HCT116 (cell line): ENCODE data around the gene APBA2. TPM values are rescaled to one million over a fixed set of nuclear protein-coding genes. Genes with fewer than 3 reads are reported as not detected.

ENCODE experiments used
- ATAC-seq: fragments of 200-7000 bp; cut with Tn5 transposase; 2 replicates; pipeline ENCODE4 v1.9.1; 2020; ENCODE audit warnings: mild to moderate bottlenecking, moderate library complexity
- BruUV-seq: library from RNA; stranded (reverse); fragments of 400-500 nt; replicated peaks from 2 replicates; lab custom pipeline; 2021; lab: Mats Ljungman, UMichigan
- CTCF ChIA-PET: fragments of 300-600 bp; sonication (Branson Sonifier 250); formaldehyde crosslinking; loops from one replicate; lab custom pipeline; 2021; ENCODE audit warnings: antibody characterized with exemption; lab: Charles Lee
- POLR2A ChIA-PET: fragments of 300-600, 350-600 bp; sonication (Branson Sonifier 250); formaldehyde crosslinking; loops from one replicate; lab custom pipeline; 2021; ENCODE audit warnings: antibody characterized with exemption; lab: Charles Lee
- RAD21 ChIA-PET, 2 experiments: fragments of 300-600 bp; sonication (Branson Sonifier 250); formaldehyde crosslinking; loops; one replicate each; lab custom pipeline; 2023; ENCODE audit warnings: low total read pairs in 2 of 2; ENCODE audit not compliant: uncharacterized antibody in 2 of 2, unreplicated experiment in 2 of 2, low non-redundant PET in 1 of 2; lab: Charles Lee
- DNase-seq: peaks from one replicate; pipeline ENCODE4 v3.0.0-alpha.2; 2010; ENCODE audit warnings: low read depth, low spot score
- H2AFZ ChIP-seq: fragments of 200-600 bp; shearing (Covaris generic), sonication (generic); 2 replicates; pipeline ENCODE4 v1.6.1; 2017; ENCODE audit warnings: low read depth, mixed run types, mixed read lengths, antibody characterized with exemption, low read length; ENCODE audit not compliant: poor library complexity, severe bottlenecking
- H3K27ac ChIP-seq: 2 replicates; pipeline ENCODE4 v1.5.1; 2012; ENCODE audit warnings: low read depth, low read length
- H3K27me3 ChIP-seq: fragments of 200-600 bp; sonication (generic); 2 replicates; pipeline ENCODE4 v1.6.1; 2016; ENCODE audit warnings: mixed run types, low read length, mixed read lengths; ENCODE audit not compliant: insufficient read depth
- H3K36me3 ChIP-seq, 2 experiments: fragments of 200-500 bp in 1 of 2; fragments of 200-600 bp in 1 of 2; sonication (Bioruptor generic) in 1 of 2; sonication (generic) in 1 of 2; 2 replicates each; pipeline versions ENCODE4 v1.5.1 to v1.6.1; 2014 to 2016; ENCODE audit warnings: low read length in 2 of 2, inconsistent platforms in 1 of 2, mixed read lengths in 1 of 2, mixed run types in 1 of 2; ENCODE audit not compliant: insufficient read depth in 2 of 2, control insufficient read depth in 1 of 2
- H3K4me1 ChIP-seq, 2 experiments: fragments of 200-600 bp in 1 of 2; sonication (generic) in 1 of 2; 2 replicates each; pipeline versions ENCODE4 v1.5.1 to v1.6.1; 2012 to 2017; ENCODE audit warnings: low read length in 2 of 2, inconsistent platforms in 1 of 2, mild to moderate bottlenecking in 1 of 2, mixed read lengths in 1 of 2, mixed run types in 1 of 2, moderate library complexity in 1 of 2; ENCODE audit not compliant: insufficient read depth in 2 of 2, control insufficient read depth in 1 of 2
- H3K4me2 ChIP-seq: fragments of 200-600 bp; sonication (generic); 2 replicates; pipeline ENCODE4 v1.6.1; 2017; ENCODE audit warnings: mixed run types, low read length, mixed read lengths
- H3K4me3 ChIP-seq, 2 experiments: fragments of 200-600 bp in 1 of 2; sonication (generic) in 1 of 2; replicated peaks in 1 of 2; 2 replicates each; pipeline ENCODE4 v1.5.1; 2011 to 2016; ENCODE audit warnings: low read length in 2 of 2, control low read depth in 1 of 2, low read depth in 1 of 2, mild to moderate bottlenecking in 1 of 2, mixed read lengths in 1 of 2, mixed run types in 1 of 2
- H3K79me2 ChIP-seq: fragments of 200-600 bp; sonication (generic); 2 replicates; pipeline ENCODE4 v1.6.1; 2017; ENCODE audit warnings: mild to moderate bottlenecking, mixed run types, low read length, moderate library complexity, mixed read lengths; ENCODE audit not compliant: insufficient read depth
- H3K9ac ChIP-seq: fragments of 200-600 bp; sonication (generic); 2 replicates; pipeline ENCODE4 v1.6.1; 2016; ENCODE audit warnings: low read length, mixed read lengths
- H3K9me2 ChIP-seq: fragments of 200-600 bp; sonication (generic), shearing (Covaris generic); 2 replicates; pipeline ENCODE4 v1.6.1; 2017; ENCODE audit warnings: mixed run types, mild to moderate bottlenecking, moderate library complexity; ENCODE audit not compliant: insufficient read depth
- H3K9me3 ChIP-seq, 2 experiments: fragments of 200-500 bp in 1 of 2; fragments of 200-600 bp in 1 of 2; sonication (Bioruptor generic) in 1 of 2; sonication (generic) in 1 of 2; 2 replicates each; pipeline ENCODE4 v1.6.1; 2014 to 2017; ENCODE audit warnings: low read length in 2 of 2, mixed read lengths in 2 of 2, inconsistent platforms in 1 of 2, low read depth in 1 of 2, mild to moderate bottlenecking in 1 of 2, mixed run types in 1 of 2, moderate library complexity in 1 of 2; ENCODE audit not compliant: control insufficient read depth in 1 of 2, insufficient read depth in 1 of 2
- H4K20me1 ChIP-seq: fragments of 200-600 bp; sonication (generic), shearing (Covaris generic); 2 replicates; pipeline ENCODE4 v1.6.1; 2017; ENCODE audit warnings: mixed run types, mild to moderate bottlenecking, moderate library complexity; ENCODE audit not compliant: insufficient read depth
- CBX3 ChIP-seq: IDR thresholded peaks from 2 replicates; pipeline ENCODE4 v1.6.1; 2012; ENCODE audit warnings: low read depth
- CEBPB ChIP-seq: IDR thresholded peaks from 2 replicates; pipeline ENCODE4 v1.6.1; 2012; ENCODE audit warnings: low read depth
- EGR1 ChIP-seq: IDR thresholded peaks from 2 replicates; pipeline ENCODE4 v1.6.1; 2012; ENCODE audit warnings: low read depth
- ELF1 ChIP-seq: IDR thresholded peaks from 2 replicates; pipeline ENCODE4 v1.6.1; 2012; ENCODE audit warnings: low read depth, borderline replicate concordance
- EZH2phosphoT487 ChIP-seq: fragments of 200-600 bp; IDR thresholded peaks from 2 replicates; pipeline ENCODE4 v1.6.1; 2018; ENCODE audit warnings: antibody characterized with exemption, borderline replicate concordance
- JUND ChIP-seq: IDR thresholded peaks from 2 replicates; pipeline ENCODE4 v1.6.1; 2012
- POLR2A ChIP-seq: IDR thresholded peaks from 2 replicates; pipeline ENCODE4 v1.7.0; 2011; ENCODE audit warnings: borderline replicate concordance; ENCODE audit not compliant: insufficient read depth, insufficient read length; ENCODE audit errors: extremely low read depth
- REST ChIP-seq: IDR thresholded peaks from 2 replicates; pipeline ENCODE4 v1.6.1; 2012; ENCODE audit warnings: low read depth
- SIN3A ChIP-seq: IDR thresholded peaks from 2 replicates; pipeline ENCODE4 v1.6.1; 2012; ENCODE audit warnings: low read depth
- SP1 ChIP-seq: IDR thresholded peaks from 2 replicates; pipeline ENCODE4 v1.6.1; 2012; ENCODE audit warnings: low read depth
- TCF7L2 ChIP-seq: IDR thresholded peaks from 2 replicates; pipeline ENCODE4 v1.7.0; 2011; ENCODE audit warnings: borderline replicate concordance, inconsistent platforms; ENCODE audit not compliant: insufficient read depth, insufficient read length; ENCODE audit errors: extremely low read depth
- ZBTB33 ChIP-seq: IDR thresholded peaks from 2 replicates; pipeline ENCODE4 v1.6.1; 2011; ENCODE audit warnings: mild to moderate bottlenecking, low read length, moderate library complexity; ENCODE audit not compliant: insufficient replicate concordance; ENCODE audit errors: extremely low read depth
- ZFX ChIP-seq: fragments of 450-650 bp; IDR thresholded peaks from 2 replicates; pipeline ENCODE4 v1.6.1; 2017
- ZNF274 ChIP-seq: fragments of 200-500 bp; sonication (Bioruptor generic); IDR thresholded peaks from 2 replicates; pipeline ENCODE4 v1.6.1; 2014; ENCODE audit warnings: mild to moderate bottlenecking, low read depth, low read length, inconsistent platforms
- intact Hi-C: fragments of 100-400 bp; cut with micrococcal nuclease; formaldehyde crosslinking; loops from 2 replicates; pipeline ENCODE4 v1.10.0; 2022
- total RNA-seq: library from RNA; stranded (reverse); gene quantifications from one replicate; pipeline ENCODE4 v1.2.1, GENCODE V29; 2021; ENCODE audit not compliant: unreplicated experiment

The APBA2 gene
- total RNA-seq, 1 experiment from 2014 or later: 0.47 TPM

- ChIA-PET RAD21 (no interaction called here), POLR2A (no interaction called here), CTCF (no interaction called here)
- no peak overlapping the region for H3K27ac ChIP-seq
- H3K9me3 ChIP-seq: no peaks in the 10 kb centered on the region
- H4K20me1 ChIP-seq: no peaks in the 10 kb centered on the region
- ATAC-seq: no peak
- no peaks in the 10 kb centered on the region for H3K79me2 ChIP-seq
- no peaks in the 10 kb centered on the region for H3K36me3 ChIP-seq
- no peak for DNase-seq
- H3K4me1 ChIP-seq: no peaks in the 10 kb centered on the region
- no peak overlapping the region for H3K4me2 ChIP-seq
- H3K27me3 ChIP-seq: no peaks in the 10 kb centered on the region; the same call in 1 of the 2 replicates
- H3K9ac ChIP-seq: no peak overlapping the region
- H3K9me2 ChIP-seq: no peaks in the 10 kb centered on the region
- intact Hi-C loops: no loop called here
- no peak overlapping the region for H2AFZ ChIP-seq
- no TSS peak for BruUV-seq
- H3K4me3 ChIP-seq: no peak overlapping the region
- TF ChIP-seq CBX3: no peak
- no peak for TF ChIP-seq ZNF274
- no peak for TF ChIP-seq SIN3A
- TF ChIP-seq SP1: no peak
- no peak for TF ChIP-seq CEBPB
- TF ChIP-seq ZBTB33: no peak
- no peak for TF ChIP-seq JUND
- TF ChIP-seq EZH2phosphoT487: no peak
- no peak for TF ChIP-seq POLR2A
- no peak for TF ChIP-seq ELF1
These were observed 176.4 kb downstream of the APBA2 start for GRCh38 chr15:29062179-29062591.

- RAD21 ChIA-PET: no interaction called here
- Histone ChIP-seq H3K79me2 (no peaks in the 10 kb centered on the region), H3K27ac (no peak overlapping the region), H3K4me2 (no peak overlapping the region), H3K27me3 (no peaks in the 10 kb centered on the region; the same call in 1 of the 2 replicates), H4K20me1 (no peaks in the 10 kb centered on the region), H3K9me3 (no peaks in the 10 kb centered on the region), H3K36me3 (no peaks in the 10 kb centered on the region), H3K9me2 (no peaks in the 10 kb centered on the region), H3K4me1 (no peaks in the 10 kb centered on the region), H2AFZ (no peak overlapping the region), H3K9ac (no peak overlapping the region), H3K4me3 (no peak overlapping the region)
- intact Hi-C loops: no loop called here
- ATAC-seq (no peak), DNase-seq (no peak)
- CTCF ChIA-PET: no interaction called here
- POLR2A ChIA-PET: no interaction called here
- BruUV-seq: no TSS peak
- TF ChIP-seq EGR1 (no peak), REST (no peak), ZBTB33 (no peak), CEBPB (no peak), ZFX (no peak), JUND (no peak), TCF7L2 (no peak), EZH2phosphoT487 (no peak), SP1 (no peak)
These were observed 176.9 kb downstream of the APBA2 start for GRCh38 chr15:29062626-29063025.
